Measurements from ENCODE around the gene GPR146. TPM values are rescaled to one million over a fixed set of nuclear protein-coding genes. Genes with fewer than 3 reads are reported as not detected.

Gene GPR146
- polyA plus RNA-seq, 3 donors, result 0.48 to 0.92 (median 0.48) TPM

- peaks cover 5 to 7% of the 10 kb centered on the region in 2 donors for H3K4me1 ChIP-seq (ENCODE audit: control insufficient read depth in 1 of 2, insufficient read depth in 2 of 2, low read length in 2 of 2)
Observed at GRCh38 chr7:1081931-1082401, 37.6 kb downstream of the GPR146 start.

DNA sequence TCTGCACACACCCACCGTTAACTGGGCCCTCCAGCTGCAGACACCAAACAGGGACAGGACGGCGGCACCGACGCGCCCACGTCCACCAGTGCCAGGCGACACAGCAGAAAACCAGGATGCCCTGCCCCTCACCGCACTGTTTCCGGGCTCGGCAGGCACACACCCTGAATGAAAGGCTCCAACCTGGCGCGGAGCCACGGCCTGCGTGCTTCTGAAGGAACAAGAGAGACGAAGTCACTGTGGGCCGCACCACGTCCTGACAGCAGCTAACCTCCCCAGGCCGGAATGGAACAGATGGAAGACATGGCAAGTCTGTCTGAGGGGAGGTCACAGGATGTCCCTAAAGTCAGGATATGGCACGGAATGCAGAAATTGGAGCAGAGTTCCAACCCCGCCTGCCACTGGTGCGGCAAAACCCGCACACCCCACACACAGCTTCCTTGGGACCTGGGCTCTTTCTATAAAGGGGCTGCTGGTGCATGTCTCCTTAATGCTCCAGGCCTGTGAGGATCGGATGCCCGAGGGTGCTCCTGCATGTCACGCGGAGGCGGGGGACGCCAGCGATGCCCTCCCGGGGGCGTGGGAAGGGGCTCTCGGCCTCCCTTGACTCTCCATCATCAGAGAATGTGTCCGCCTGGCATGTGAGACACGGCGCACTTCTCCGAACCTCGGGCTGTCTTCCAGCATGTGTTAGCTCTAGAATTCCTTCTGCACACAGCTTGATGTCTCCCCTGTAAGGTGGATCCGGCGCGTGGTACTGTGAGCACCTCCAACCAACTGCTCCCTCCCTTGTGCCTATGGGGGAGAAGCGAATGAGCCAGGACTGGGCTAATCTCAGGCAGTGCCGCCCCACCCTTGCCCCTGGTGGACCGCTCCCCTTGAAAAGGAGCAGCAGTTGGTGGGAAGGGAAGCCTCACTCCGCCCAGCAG, 39.6 kb downstream of the GPR146 start:
- H3K27me3 Mint-ChIP-seq (ENCODE audit: low read depth in 3 of 3), result peaks cover 4 to 9% (median 5%) of the 10 kb centered on the region in 3 donors
- no peaks in the 10 kb centered on the region for H3K36me3 Mint-ChIP-seq
- Histone ChIP-seq H3K27ac (ENCODE audit: low read depth in 1 of 2, low read length in 2 of 2) (no peak overlapping the region), H4K20me1 (ENCODE audit: insufficient read depth, low read length) (no peaks in the 10 kb centered on the region), H3K4me2 (replicated peaks; ENCODE audit: extremely low read depth, low read length, poor library complexity, severe bottlenecking) (no peak overlapping the region), H2AFZ (ENCODE audit: insufficient read depth, low read depth, low read length, poor library complexity, severe bottlenecking) (no peak overlapping the region), H3K27me3 (ENCODE audit: control insufficient read depth in 2 of 2, insufficient read depth in 2 of 2, low read length in 2 of 2) (no peaks in the 10 kb centered on the region), H3K9ac (ENCODE audit: insufficient read depth, low read length, poor library complexity, severe bottlenecking) (no peak overlapping the region), H3K4me3 (replicated peaks in 1 of 3; ENCODE audit: low read depth in 2 of 3, low read length in 3 of 3) (no peak overlapping the region), H3K36me3 (replicated peaks in 1 of 2; ENCODE audit: control insufficient read depth in 1 of 2, insufficient read depth in 2 of 2, low read length in 2 of 2) (no peaks in the 10 kb centered on the region), H3K4me1 (ENCODE audit: control insufficient read depth in 1 of 2, insufficient read depth in 2 of 2, low read length in 2 of 2) (peaks cover 26 to 28% of the 10 kb centered on the region in 2 donors), H3K9me3 (replicated peaks in 1 of 2; ENCODE audit: control insufficient read depth in 1 of 2, insufficient read depth in 1 of 2, low read length in 2 of 2) (no peaks in the 10 kb centered on the region), H3K79me2 (ENCODE audit: insufficient read depth, low read length) (no peaks in the 10 kb centered on the region)
- 93% methylated on average over 38 of the region's 45 CpGs for WGBS (ENCODE audit: insufficient coverage)
- TF ChIP-seq CTCF (IDR thresholded peaks at IDR 0.05), result no peak
- no peaks in the 10 kb centered on the region for H3K9me3 Mint-ChIP-seq
- intact Hi-C loops (cut with micrococcal nuclease), result no loop called here
- peaks cover 20% of the 10 kb centered on the region for H3K4me1 Mint-ChIP-seq
- no peak overlapping the region for H3K4me3 Mint-ChIP-seq
- no peak overlapping the region for H3K27ac Mint-ChIP-seq
- no peak for DNase-seq

More at GRCh38 chr7:1081931-1082401, 37.6 kb downstream of the GPR146 start:
- H4K20me1 ChIP-seq (ENCODE audit: insufficient read depth, low read length), result no peaks in the 10 kb centered on the region
- H3K4me3 Mint-ChIP-seq, result no peak overlapping the region
- no peak for TF ChIP-seq CTCF (IDR thresholded peaks at IDR 0.05)
- WGBS (ENCODE audit: insufficient coverage), result 90% methylated on average over 18 of the region's 31 CpGs
- no peak overlapping the region for H3K9ac ChIP-seq (ENCODE audit: insufficient read depth, low read length, poor library complexity, severe bottlenecking)
- intact Hi-C loops (cut with micrococcal nuclease), result no loop called here
- no peaks in the 10 kb centered on the region for H3K36me3 Mint-ChIP-seq
- H3K27ac Mint-ChIP-seq, result no peak overlapping the region
- H3K9me3 Mint-ChIP-seq, result no peaks in the 10 kb centered on the region
- no peak overlapping the region for H3K4me3 ChIP-seq (replicated peaks in 1 of 3; ENCODE audit: low read depth in 2 of 3, low read length in 3 of 3)
- DNase-seq, result no peak
- H2AFZ ChIP-seq (ENCODE audit: insufficient read depth, low read depth, low read length, poor library complexity, severe bottlenecking), result no peak overlapping the region
- no peak overlapping the region for H3K4me2 ChIP-seq (replicated peaks; ENCODE audit: extremely low read depth, low read length, poor library complexity, severe bottlenecking)
- H3K27ac ChIP-seq (ENCODE audit: low read depth in 1 of 2, low read length in 2 of 2), result no peak overlapping the region
- H3K36me3 ChIP-seq (replicated peaks in 1 of 2; ENCODE audit: control insufficient read depth in 1 of 2, insufficient read depth in 2 of 2, low read length in 2 of 2), result no peaks in the 10 kb centered on the region
- H3K4me1 Mint-ChIP-seq, result peaks cover 1% of the 10 kb centered on the region
- H3K27me3 ChIP-seq (ENCODE audit: control insufficient read depth in 2 of 2, insufficient read depth in 2 of 2, low read length in 2 of 2), result no peaks in the 10 kb centered on the region
- no peaks in the 10 kb centered on the region for H3K9me3 ChIP-seq (replicated peaks in 1 of 2; ENCODE audit: control insufficient read depth in 1 of 2, insufficient read depth in 1 of 2, low read length in 2 of 2)
- peaks cover 3 to 5% (median 3%) of the 10 kb centered on the region in 3 donors for H3K27me3 Mint-ChIP-seq (ENCODE audit: low read depth in 3 of 3)
- H3K79me2 ChIP-seq (ENCODE audit: insufficient read depth, low read length), result no peaks in the 10 kb centered on the region

All from CD14-positive monocyte (primary cell).